Mucosa of gallbladder (tissue), 1 donor: ENCODE data around the gene ZNF628. TPM values are rescaled to one million over a fixed set of nuclear protein-coding genes. Genes with fewer than 3 reads are reported as not detected.
"Not testable (repeated sequence)": the region's sequence is repeated elsewhere in the genome, so short reads cannot be mapped to it uniquely, and the experiment has no call there.

ENCODE experiments used
- DNase-seq: peaks from one replicate; pipeline ENCODE4 v3.0.0-alpha.2; 2020; ENCODE audit warnings: low spot score
- total RNA-seq: library from RNA; stranded (reverse); gene quantifications from one replicate; pipeline ENCODE4 v1.2.1, GENCODE V29; 2021
- donor health status: DM: no; HTN: no; CAD: no.

ZNF628 gene
- total RNA-seq, result 10.7 TPM

- DNase-seq, result peak; percentile 99
Measured at GRCh38 chr19:55476100-55476775, at the start of gene ZNF628. ZNF628 (plus strand) TSS chr19:55476617; CDS start chr19:55479911, 3,294 bp downstream.

GRCh38 chr19:55431183-55431582, 45.2 kb upstream of the ZNF628 start:
- no peak for DNase-seq

- no peak for DNase-seq
Measured at GRCh38 chr19:55432241-55432959, 44.0 kb upstream of the ZNF628 start.

GRCh38 chr19:55433292-55433691, 43.1 kb upstream of the ZNF628 start:
- no peak for DNase-seq

GRCh38 chr19:55434356-55434919, 42.0 kb upstream of the ZNF628 start:
- no peak for DNase-seq

GRCh38 chr19:55435020-55435419, 41.4 kb upstream of the ZNF628 start:
- no peak for DNase-seq

GRCh38 chr19:55436847-55437246, 39.6 kb upstream of the ZNF628 start:
- DNase-seq, result no peak

- peak; percentile 65 for DNase-seq
Measured at GRCh38 chr19:55437410-55437809, 39.0 kb upstream of the ZNF628 start.

- DNase-seq, result no peak
Measured at GRCh38 chr19:55439052-55439451, 37.4 kb upstream of the ZNF628 start.

GRCh38 chr19:55440411-55441105, 35.9 kb upstream of the ZNF628 start:
- no peak for DNase-seq

GRCh38 chr19:55441319-55441691, 35.1 kb upstream of the ZNF628 start:
- no peak for DNase-seq

- DNase-seq, result no peak
Measured at GRCh38 chr19:55441692-55442321, 34.6 kb upstream of the ZNF628 start.

GRCh38 chr19:55442372-55442961, 34.0 kb upstream of the ZNF628 start:
- DNase-seq, result no peak

- DNase-seq, result no peak
Measured at GRCh38 chr19:55443045-55443823, 33.2 kb upstream of the ZNF628 start, which contains the start of gene SHISA7. SHISA7 (minus strand) TSS chr19:55443300; CDS start chr19:55442863, 437 bp downstream.

GRCh38 chr19:55443824-55444480, 32.5 kb upstream of the ZNF628 start:
- DNase-seq, result no peak

- no peak for DNase-seq
Measured at GRCh38 chr19:55444646-55445045, 31.8 kb upstream of the ZNF628 start.

- no peak for DNase-seq
Measured at GRCh38 chr19:55446060-55446459, 30.4 kb upstream of the ZNF628 start.

GRCh38 chr19:55447421-55448174, 28.8 kb upstream of the ZNF628 start:
- no peak for DNase-seq

- DNase-seq, result not testable (repeated sequence)
Measured at GRCh38 chr19:55448175-55448490, 28.3 kb upstream of the ZNF628 start.

GRCh38 chr19:55449469-55449868, 26.9 kb upstream of the ZNF628 start:
- no peak for DNase-seq
